ENCODE measurements around the gene PTTG1. TPM values are rescaled to one million over a fixed set of nuclear protein-coding genes. Genes with fewer than 3 reads are reported as not detected.
A peak's percentile ranks its signal among the peaks of the same experiment; 100 is the strongest.

The PTTG1 gene
- total RNA-seq, 1 donor from 2014 or later = 3.0 TPM

DNA sequence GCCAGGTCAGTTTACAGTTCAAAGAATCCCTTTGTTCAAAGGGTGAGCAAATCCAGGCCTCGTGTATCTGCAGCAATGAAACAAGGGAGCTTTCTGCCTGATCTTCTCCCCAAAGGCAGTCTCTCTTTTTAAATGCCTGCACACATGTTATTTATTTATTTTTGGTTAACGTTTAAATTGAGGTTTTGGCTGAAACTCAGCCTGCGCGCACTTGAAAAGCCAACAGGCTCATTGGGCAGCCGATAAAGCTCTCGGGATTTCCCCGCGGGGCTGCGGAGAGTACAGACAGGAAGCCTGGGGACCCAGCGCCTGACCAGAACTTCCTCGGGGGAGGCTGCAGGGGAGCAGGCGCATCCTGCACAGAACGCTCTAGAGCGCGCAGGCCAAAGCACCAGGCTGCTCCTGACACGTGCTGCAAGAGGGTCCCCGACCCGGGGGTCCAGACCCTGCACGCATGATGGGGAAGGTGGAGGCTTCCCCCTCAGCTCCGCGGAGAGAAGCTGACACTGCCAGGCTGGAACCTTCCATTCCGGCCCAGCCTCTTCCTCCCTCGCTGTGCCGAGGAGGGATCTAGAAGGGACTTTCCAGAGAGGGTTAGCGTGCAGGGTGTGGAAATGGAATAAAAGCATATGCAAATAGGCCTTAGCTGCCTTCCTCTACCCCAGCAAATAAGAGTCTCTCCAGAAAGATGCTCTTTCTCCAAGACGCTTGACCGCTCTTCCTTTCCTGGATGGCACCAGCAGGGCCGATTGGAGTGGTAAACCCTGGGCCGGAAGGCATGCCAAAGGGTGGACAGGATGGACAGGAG lies 46.1 kb downstream of the PTTG1 start:
- intact Hi-C loops (cut with DNase I) = no loop called here
- peak; percentile 84 for DNase-seq (ENCODE audit: low spot score)

DNA sequence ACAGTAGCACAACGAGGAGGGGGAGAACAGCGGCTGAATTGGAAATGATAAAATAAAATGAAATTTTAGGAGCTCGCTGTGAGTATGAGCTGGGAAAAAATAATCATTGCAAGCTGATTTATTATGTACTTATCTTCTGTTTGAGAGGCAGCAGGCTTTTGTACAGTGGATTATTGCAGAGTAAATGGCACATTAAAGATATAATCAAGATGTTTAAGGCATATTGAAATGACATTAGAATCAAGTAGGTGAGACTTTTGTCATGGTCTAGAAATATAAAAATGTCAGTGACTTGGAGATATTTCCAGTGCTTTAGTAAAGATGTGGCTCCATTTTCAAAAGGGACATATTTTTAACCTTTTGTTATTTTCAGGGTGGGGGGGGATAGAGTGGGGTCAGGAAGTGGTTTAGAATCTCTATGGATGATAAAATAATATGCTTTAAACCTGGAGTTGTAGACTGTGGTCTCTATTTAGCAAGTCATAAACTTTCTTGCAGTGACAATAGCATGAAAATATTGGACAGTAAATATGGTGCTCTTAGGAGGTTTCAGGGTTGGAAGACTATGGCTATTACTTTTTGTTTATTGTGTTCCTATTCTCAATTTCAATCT lies 46.8 kb downstream of the PTTG1 start:
- intact Hi-C loops (cut with DNase I) = no loop called here
- no peak for DNase-seq (ENCODE audit: low spot score)

More for the DNA sequence above, 46.1 kb downstream of the PTTG1 start:
- ATAC-seq = peak; percentile 85

GRCh38 chr5:160469156-160470144 lies 47.8 kb downstream of the PTTG1 start:
- ATAC-seq (no peak), DNase-seq (ENCODE audit: low spot score) (no peak)
- intact Hi-C loops (cut with DNase I) = no loop called here

More for the DNA sequence above, 46.8 kb downstream of the PTTG1 start:
- ATAC-seq = no peak

DNA sequence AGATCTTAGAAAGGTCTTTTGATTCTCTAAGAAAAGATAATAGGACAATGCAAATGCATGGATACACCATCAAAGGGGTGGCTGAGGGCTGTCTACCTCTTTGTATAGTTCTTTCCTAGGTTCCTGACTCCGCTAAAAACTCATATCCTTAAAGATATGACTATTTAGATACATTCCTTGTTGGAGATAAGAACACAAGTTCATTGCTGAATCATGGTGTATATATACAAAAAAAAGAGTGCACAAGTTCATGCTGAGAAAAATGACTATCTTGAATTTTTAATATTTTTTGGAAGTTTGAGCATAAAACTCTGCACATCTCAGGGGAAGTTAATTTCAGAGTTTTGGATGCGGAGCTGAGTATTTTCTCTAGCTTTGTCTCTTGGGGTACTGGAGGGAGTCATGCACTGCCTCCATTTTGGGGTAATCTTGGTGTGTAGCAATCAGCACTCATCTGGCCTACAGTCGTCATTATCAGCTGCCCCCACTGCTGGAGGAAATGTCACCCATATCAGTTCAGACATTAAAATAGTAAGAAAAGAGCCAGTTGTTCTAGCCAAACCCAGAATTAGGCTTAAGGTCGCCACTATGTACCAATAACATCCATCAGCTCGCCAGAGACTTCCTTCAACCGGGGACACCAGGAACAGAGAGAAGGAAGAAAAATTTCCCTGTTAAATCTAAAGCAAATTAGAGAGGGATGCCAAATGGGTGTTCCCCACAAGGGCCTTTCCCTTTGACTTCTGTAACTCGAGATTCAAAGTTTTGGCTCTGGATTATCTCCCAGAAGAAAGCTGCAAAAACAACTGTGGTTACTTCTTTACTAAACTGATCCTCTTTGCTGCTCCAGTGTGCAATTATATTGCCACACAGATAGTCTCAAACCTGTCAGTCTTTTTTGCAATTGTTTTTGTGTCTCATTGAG lies 49.0 kb downstream of the PTTG1 start:
- intact Hi-C loops (cut with DNase I) = no loop called here
- DNase-seq (ENCODE audit: low spot score) (no peak), ATAC-seq (peak; percentile 64)

DNA sequence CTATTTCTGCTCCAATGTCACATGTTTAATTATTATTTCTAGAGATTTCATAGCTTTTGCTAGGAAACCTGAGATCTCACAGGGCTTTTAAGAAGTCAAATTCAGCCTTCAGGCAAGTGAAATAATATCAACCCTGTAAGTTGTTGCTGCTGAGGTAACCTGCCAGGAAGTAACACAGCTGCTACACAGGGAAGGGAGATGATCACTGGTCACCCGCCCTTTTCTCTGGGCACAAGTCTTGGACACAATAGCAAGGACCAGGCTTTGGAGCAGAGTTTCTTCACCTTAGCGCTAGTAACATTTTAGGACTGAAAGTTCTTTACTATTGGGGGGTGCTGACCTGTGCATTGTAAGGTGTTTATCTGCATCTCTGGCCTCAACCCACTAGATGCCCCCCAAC lies 50.1 kb downstream of the PTTG1 start:
- ATAC-seq (no peak), DNase-seq (ENCODE audit: low spot score) (no peak)
- intact Hi-C loops (cut with DNase I) = no loop called here

GRCh38 chr5:160472482-160472881 lies 50.8 kb downstream of the PTTG1 start:
- intact Hi-C loops (cut with DNase I) = no loop called here
- no peak for ATAC-seq

GRCh38 chr5:160473681-160474080 lies 52.0 kb downstream of the PTTG1 start:
- no peak for ATAC-seq
- intact Hi-C loops (cut with DNase I) = no loop called here

More at GRCh38 chr5:160472482-160472881, 50.8 kb downstream of the PTTG1 start:
- DNase-seq (ENCODE audit: low spot score) = no peak

GRCh38 chr5:160474084-160474483 lies 52.4 kb downstream of the PTTG1 start:
- ATAC-seq (no peak), DNase-seq (ENCODE audit: low spot score) (no peak)
- intact Hi-C loops (cut with DNase I) = no loop called here

More at GRCh38 chr5:160473681-160474080, 52.0 kb downstream of the PTTG1 start:
- DNase-seq (ENCODE audit: low spot score) = no peak

DNA sequence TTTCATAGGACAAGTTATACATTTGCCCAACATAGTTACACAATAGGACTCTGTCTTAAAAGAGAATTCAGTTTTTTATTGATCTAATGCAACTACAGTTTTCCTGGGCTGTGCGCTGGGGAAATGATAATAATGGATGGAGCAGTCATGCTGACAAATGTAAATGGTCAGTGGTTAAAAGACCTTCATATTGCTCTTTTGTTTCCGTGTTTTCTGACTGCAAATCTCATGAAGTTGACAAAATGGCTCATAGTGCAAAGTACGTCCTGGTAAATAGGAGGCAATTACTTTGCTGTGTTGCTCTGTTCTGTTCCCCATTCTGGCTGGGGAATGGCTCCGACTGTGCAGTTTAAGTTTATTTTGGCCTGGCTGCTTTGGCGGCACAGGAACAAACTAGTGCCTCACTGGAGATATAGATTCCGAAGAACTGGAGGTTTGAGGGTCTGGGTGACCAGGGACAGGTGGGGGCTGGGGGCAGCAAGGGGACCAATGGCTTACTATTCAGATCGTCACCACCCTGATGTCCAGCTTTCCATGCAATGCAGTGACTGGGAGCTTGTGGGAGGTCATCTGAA lies 54.3 kb downstream of the PTTG1 start:
- DNase-seq (ENCODE audit: low spot score) (no peak), ATAC-seq (no peak)
- intact Hi-C loops (cut with DNase I) = no loop called here

GRCh38 chr5:160477266-160477970 lies 55.8 kb downstream of the PTTG1 start:
- DNase-seq (ENCODE audit: low spot score) (no peak), ATAC-seq (no peak)
- intact Hi-C loops (cut with DNase I) = no loop called here

- intact Hi-C loops (cut with DNase I) = no loop called here
- DNase-seq (ENCODE audit: low spot score) = no peak
- no peak for ATAC-seq
These were observed 56.5 kb downstream of the PTTG1 start for GRCh38 chr5:160478163-160478562.

Small RNA genes lying within 50 kb of the gene (microRNA-seq; reads per million reads assigned to microRNA genes)
- not detected for gene MIR3142

Other genes with a start within 250 kb of the PTTG1 start
- not detected for gene FABP6, start 192.3 kb upstream of the PTTG1 start, total RNA-seq
- 3.3 TPM for gene CCNJL, start 109.3 kb upstream of the PTTG1 start, total RNA-seq
- 4.9 TPM for gene C1QTNF2, start 51.2 kb upstream of the PTTG1 start, total RNA-seq
- gene FAM200C, start 21.8 kb upstream of the PTTG1 start, total RNA-seq = 10.8 TPM
- 60.7 TPM for gene SLU7, start 2.8 kb upstream of the PTTG1 start, total RNA-seq